Nucleus accumbens (tissue), 56 donors: ENCODE data around the gene UBALD1.
A peak's percentile ranks its signal among the peaks of the same experiment; 100 is the strongest.
"Not testable (repeated sequence)": the region's sequence is repeated elsewhere in the genome, so short reads cannot be mapped to it uniquely, and the experiment has no call there.

ENCODE experiments used
- DNase-seq, 56 donors: peaks; one replicate each; lab custom pipeline; 2025; lab: John Stamatoyannopoulos, UW

Gene UBALD1

DNA sequence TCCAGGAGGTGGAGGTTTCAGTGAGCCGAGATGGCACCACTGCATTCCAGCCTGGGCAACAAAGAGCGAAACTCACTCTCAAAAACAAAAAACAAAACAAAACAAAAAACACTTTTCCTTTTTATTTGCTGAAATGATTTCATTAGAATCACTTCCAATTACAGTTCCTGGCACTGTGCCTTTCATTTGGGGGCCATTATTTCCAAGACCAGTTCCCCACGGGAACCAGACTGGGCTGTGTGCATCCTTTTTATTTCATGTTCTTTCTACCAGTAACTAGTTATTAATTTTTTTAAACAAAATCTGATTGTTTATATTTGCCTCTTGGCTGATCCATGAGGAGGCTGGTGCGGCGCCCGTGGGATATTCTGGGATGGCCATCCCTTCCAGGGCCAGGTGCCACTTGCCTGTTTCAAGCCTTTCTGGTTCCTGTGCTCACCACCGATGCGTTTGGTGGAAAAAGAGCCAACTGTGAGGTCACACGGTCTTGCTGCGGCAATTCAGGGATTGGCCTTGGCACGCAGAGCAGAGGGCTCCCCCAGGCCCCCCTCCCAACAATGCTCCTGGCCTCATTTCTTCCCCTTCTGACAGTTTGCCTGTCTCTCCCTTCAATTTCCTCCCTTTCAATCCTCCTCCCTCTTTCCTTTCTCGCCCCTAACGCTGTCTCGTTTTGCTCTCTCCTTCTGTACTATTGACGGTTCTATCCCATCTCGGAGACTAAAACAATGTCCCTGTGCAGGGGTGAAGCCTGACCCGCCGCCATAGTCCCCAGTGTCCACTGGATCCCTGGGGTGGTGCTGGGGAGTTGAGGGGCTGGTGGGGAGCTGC, 13.4 kb downstream of the UBALD1 start:
- peak in 23 of 56 donors; percentile 3 to 69 (median 25) for DNase-seq

DNA sequence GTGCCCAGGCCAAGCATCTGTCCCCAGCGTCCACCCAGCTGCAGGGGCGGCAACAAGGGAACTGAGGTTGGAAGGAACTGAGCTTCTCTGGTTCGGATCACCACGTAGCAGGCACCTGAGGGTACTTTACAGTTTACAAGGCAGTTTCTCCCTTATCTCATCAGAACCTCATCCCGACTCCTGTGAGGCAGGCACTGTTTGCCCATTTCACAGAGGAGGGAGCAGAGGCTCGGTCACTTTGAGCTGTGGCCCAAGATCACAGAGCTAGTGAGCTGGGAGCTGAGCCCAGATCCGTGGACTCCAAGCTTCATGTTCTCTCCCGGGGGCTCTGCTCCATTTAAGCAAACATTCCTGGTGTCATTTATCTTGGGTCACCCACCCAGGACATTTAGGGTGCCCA, 15.1 kb downstream of the UBALD1 start:
- DNase-seq: no peak

DNA sequence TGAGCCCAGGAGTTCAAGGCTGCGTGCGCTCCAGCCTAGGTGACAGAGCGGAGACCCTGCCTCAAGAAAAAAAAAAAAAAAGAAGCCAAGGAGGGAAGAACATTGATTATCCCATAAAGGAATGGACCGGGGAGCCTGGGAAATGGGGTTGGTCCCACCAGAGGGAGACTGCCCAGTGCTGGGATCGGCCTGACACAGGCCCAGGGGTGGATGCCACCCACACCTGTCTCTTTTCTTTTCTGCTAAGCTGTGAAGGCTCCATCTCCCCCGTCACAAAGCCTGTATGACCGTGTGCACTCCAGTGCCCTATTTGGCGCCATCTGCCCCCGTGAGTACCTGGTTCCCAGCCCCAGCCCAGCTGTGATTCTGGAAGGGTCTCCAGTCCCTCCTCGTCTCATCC, 15.7 kb downstream of the UBALD1 start:
- no peak for DNase-seq

DNA sequence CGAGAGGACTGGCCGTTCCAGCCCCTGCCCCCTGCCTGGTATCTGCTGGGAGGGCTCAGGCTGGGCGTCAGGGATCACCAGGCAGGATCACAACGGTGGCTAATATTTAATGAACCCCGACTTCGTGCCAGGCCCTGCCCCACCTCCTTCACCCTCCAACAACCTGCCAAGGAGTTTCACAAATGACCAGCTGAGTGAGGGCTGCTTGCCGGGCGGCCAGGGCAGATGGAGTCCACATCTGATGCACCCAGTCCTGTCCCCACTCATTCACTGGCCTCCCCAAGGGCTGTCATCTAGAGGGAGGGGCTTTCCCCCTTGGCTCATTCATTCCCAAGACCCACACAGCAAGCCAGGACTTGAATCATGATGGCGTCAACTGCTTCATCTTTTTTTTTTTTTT, 17.5 kb downstream of the UBALD1 start:
- peak in 4 of 56 donors; percentile 10 to 33 (median 23) for DNase-seq

DNA sequence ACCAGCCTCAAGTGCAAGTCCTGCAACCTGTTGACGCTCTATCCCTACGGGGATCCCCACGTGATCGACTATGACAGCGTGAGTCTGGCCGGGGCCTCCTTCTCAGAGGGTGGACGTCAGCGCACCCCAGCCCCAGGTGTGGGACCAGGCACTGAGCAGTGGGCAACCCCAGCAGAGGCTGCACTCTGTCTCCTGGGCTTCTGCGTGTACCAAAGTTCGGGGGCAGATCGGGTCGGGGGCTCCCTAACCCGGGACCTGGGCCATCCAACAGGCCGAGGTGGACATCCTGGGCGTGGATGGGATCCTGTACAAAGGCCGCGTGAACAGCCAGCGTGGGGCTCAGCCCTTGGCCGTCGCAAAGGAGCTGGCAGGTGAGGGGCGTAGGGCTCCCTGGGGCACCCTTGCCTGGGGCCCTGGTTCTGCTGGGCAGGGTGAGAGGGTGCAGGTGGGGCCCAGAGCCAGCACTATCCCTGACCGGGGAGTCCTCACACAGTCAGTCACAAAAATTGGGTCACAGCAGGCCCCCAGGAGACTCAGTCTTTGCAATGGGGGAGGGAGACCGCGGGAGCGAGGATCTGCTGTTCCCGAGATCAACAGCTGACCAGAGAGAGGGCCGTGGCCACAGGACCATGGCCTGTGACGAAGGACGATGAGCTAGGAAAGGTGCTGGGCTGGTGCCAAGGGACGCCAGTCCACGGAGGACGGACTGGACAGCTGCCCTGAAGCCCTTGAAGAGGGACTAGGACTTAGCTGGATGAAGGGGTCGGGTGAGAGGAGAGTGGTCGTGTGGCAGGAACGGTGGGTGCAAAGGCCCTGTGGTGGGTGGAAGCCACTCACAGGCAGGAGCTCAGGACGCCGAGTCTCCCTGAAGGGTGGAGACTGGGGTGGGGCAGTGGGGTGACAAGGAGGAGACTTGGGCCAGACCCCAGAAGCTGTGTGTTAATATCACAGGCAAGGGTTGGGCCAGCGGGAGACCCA, 20.0 kb downstream of the UBALD1 start:
- DNase-seq: no peak

DNA sequence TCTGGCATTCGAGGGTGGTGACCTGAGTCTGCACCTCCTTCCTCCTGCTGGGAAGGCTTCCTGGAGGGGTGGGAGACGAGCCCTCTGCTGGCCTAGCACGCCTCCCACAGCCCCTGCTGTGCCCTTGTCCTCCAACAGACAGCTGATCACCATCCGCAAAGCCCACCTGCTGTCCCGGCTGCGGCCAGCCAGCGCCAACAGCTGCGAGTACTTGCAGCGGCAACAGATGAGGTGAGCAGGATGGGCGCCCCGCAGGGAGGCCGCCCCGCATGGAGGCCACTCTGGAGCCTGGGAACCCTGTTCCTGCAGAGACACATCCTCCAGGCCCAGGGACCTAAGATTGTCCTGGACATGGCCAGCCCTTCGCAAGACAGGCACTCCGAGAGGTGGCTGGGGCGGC, 21.6 kb downstream of the UBALD1 start:
- no peak for DNase-seq

DNA sequence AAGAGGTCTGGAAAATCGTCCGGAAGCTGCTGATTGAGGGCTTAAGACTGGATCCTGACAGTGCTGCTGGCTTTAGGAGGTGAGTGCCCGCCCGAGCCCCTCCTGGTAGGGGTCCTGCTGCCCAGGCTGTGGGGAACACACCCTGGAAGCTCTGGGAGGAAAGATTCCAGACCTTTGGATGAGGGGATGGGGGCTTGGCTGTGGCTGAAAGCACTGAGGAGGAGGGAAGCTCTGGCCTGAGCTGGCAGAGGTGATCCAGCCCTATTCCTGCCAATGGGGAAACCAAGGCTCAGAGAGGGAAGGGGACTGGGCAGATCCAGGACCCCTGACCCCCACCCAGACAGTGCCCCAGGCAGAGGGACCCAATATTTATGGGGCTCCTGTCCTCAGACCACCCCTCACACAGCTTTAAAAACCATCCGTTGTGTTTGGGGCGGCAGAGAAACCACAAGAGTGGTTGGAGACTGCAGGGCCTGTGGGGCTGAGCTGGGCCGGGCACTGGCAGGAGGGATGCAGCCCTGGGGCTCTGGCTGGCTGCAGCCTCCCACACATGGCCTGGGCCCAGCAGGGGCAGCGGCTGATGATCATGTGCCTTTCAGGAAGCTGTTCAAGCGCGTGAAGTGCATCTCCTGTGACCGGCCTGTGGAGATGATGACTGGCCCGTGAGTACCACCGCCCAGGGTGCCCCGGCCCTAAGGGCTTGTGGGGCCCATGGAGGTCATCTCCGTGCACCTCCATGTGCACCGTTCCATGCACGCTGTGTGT, 22.8 kb downstream of the UBALD1 start:
- DNase-seq: no peak

DNA sequence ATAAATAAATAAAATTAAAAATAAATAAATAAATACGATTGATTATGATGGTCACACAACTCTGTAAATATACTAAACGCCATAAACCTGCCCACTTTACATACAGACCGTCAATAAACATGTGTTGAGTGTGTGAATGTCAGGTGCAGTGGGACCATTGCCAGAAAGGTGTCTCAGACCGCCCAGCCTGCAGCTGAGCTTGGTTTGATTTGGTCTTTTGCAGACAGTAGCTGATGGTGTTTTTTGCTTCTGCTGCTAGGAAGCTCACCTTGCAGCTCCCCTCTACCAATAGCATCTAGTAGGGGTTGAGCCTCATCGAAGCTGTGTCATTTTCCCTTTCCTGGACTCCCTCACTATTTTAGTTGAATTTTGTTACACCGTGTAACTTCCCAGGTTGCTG, 23.5 kb downstream of the UBALD1 start:
- no peak for DNase-seq

DNA sequence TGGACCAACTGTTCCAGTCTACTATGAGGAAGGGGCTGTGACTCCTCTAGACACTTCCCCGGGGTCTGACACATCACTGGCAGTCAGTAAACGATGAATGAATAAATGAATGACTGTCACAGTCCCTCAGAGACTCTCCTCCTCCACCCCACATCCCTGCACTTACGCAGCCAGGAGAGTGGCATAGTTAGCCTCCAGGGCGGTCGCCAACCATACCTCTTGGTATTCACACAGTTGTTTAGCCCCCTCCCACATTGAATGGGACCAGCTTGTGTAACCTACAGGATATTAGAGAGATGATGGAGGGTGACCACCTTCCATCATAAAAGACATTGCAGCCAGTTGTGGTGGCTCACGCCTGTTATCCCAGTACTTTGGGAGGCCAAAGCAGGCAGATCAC, 25.7 kb downstream of the UBALD1 start:
- no peak for DNase-seq

DNA sequence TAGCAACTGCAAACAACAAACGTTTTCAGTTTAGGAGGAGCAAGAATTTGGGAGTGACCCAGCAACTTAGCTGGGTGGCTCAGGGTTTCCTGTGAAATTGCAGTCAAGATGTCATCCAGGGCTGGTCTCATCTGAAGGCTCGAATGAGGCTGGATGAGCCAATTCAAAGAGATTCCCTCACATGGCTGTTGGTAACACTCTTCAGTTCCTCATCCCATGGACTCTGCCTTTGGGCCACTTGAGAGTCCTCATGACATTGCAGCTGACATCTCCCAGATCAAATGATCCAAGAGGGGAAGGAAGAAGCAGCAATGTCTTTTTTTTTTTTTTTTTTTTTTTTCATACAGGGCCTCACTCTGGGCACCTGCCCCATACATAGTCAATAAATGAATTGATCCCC, 26.3 kb downstream of the UBALD1 start:
- no peak for DNase-seq

DNA sequence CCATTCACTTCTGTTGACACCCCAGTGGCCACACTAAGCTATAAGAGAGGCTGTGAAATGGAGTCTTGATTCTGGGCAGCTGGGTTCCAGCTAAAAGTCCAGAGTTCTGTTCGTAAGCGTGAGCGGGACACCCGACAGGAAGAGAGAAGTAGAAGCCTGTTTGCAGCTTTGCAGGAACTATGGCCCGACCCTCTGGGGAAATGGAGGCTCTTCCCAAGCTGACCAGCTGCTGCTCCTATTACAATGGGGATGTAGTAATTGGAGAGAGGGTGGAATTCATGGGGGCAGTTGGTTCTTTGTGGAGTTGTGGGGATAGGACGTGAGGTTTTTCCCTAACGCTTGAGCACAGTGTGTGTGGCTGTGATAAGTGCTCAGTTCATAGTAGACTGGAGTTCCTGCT, 28.4 kb downstream of the UBALD1 start:
- DNase-seq: no peak

DNA sequence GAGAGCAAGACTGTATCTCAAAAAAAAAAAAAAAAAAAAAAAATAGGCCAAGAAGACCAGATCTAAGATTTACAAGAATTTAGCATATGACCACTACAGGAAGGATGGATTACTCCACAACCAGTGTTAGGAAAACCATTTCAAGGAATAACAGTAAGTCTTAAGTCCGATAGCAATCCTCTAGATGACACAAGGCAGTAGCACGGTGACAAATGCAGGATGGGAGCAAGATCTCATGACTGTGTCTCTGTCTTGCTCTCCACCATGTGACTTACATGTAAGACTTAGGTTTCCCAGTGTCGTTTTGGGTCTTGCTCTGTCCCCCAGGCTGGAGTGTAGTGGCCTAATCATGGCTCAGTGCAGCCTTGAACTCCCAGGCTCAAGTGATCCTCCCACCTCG, 30.8 kb downstream of the UBALD1 start:
- DNase-seq: no peak

DNA sequence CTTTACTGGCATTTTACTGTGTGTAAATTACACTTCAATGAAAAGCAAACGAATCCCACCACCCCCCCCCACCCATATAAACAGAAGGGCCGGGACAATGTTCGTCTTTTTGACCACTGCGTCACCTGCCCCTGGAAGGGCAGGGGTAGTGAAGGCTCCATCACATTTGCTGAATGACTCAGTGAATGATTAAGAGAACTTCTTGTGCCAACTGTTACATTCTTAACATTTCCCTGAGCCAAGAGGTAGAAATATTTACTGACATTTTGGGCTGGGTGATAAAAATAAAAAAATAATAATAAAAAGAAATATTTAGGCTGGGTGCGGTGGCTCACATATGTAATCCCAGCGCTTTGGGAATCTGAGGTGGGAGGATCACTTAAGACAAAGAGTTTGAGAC, 34.4 kb downstream of the UBALD1 start:
- DNase-seq: no peak

DNA sequence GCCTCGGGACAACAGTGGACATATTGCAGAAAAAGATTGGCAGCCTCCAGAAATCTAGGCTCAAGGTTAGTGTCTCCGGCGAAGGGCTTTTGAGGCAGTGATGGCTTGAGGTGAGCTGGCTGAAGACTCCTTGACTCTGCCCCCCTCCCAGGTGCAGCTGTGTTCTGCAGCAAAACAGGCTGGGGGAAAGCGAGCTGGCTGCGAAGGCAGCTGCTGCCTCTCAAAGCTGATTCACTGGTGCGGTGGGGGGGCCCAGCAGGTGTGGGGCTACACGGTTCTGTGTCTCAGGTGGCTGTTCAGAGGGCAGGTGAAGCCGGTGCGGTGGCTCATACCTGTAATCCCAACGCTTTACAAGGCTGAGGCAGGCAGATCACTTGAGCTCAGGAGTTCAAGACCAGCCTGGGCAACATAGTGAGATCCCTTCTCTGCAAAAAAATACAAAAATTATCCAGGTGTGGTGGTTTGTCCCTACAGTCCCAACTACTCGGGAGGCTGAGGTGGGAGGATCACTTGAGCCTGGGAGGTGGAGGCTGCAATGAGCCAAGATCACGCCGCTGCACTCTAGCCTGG, 35.6 kb downstream of the UBALD1 start:
- DNase-seq: no peak

DNA sequence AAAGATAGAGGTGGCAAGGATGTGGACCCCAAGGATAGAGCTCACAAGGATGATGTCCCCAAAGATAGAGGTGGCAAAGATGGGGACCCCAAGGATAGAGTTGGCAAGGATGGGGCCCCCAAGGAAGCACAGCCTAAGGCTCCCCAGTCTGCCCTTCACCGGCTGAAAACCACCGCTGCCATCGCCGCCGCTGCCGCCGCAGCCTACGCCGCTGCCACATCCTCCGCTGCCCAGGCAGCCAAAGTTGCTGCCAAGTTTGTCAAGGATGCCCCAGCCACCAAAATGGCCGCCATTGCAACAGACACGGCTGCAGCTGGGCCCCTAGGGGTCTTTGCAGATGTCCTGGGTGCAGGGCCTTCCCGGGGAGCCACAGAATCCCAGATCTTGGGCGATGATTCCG, 38.7 kb downstream of the UBALD1 start:
- DNase-seq: no peak

DNA sequence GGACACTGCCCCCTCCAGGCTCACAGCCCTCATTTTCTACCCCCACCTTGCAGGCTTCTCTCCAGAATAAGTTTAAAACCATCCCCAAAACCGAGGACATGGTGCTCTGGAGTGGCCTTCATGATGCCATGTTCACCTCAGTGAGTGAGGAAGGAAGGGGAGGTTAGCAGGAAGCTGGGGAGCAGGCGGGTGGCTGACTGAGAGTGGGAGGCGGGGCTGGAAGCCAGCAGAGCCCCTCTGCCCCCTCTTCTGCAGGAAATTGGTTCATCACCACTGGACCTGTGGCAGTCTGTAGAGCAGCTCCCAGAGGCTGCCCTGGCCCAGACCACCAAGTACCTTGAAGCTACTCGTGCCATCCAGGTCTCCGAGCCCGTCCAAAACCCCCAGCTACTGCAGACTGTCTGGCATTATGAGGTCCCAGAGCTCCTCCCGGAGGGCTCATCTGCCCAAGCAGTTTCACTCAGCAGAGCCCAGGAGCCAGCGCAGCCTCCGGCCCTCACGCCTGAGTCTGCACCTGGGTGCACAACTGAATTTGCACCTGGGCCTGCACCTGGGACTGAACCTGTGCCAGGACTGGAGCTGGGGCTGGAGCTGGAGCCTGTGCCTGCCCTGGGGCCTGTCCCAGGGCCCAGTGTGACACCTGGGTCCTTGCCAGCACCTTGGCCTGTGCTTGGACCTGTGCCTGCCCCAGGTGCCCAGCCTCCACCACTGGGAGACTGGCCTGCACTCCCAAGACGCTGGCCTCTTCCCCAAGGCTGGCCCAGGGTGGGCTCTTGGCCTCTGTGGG, 39.6 kb downstream of the UBALD1 start:
- no peak for DNase-seq

DNA sequence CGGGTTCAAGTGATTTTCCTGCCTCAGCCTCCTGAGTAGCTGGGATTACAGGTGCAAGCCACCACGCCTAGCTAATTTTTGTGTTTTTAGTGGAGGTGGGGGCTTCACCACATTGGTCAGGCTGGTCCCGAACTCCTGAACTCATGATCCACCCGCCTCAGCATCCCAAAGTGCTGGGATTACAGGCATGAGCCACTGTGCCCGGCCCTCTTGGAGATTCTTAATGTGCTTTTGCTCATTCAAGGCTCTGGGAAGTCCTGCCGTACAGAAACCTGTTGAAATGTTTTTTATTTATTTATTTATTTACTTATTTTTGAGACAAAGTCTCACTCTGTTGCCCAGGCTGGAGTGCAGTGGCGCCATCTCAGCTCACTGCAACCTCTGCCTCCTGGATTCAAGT, 40.8 kb downstream of the UBALD1 start:
- not testable (repeated sequence) for DNase-seq

DNA sequence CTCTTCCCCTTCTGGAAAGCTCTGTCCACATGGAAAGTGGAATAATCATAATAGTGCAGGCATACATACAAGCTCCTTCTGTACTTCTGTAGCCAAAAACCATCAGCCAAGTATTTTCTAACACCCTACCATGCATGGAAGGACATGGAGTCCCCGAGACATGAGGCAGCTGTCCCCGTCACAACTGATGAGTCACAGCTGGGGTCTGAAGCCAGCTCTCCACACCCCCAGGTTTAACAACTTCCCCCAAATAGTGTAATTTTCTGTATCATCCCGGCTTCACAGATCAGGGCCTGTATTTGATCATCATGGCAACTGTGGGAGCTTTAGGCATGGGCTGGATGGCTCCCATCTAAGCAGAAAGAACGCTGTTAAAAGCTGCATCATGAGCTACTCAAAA, 42.0 kb downstream of the UBALD1 start:
- DNase-seq: no peak

DNA sequence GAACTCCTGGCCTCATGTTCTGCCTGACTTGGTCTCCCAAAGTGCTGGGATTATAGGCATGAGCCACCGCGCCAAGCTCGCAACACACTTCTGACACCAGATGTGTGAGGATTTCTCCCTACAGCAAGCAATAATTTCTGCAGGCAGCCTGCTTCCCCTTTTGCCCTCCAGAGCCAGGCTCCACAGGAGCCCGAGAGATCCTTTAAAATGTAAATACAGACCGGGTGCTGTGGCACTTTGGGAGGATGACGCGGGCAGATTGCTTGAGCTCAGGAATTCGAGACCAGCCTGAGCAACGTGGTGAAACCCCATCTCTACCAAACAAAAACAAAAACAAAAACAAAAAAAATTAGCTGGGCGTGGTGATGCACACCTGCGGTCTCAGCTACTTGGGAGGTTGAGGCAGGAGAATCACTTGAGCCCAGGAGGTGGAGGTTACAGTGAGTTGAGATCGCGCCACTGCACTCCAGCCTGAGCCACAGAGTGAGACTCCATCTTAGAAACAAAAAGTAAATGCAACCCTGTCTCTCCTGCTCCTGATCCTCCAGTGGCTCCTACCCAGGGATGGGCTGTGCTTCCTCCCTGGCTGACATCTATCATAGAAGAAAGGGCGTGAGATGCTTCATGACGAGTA, 43.9 kb downstream of the UBALD1 start:
- no peak for DNase-seq
